Testis (tissue), 2 donors: Measurements from ENCODE around the gene RPTOR.

Experiments used
- CTCF ChIP-seq, 3 experiments: fragments of 450-650 bp in 2 of 3; fragments of 200-600 bp in 1 of 3; sonication (generic) in 1 of 3; IDR thresholded peaks; one replicate each; pipeline ENCODE4 v1.5.1; 2016 to 2019; ENCODE audit warnings: antibody characterized with exemption in 3 of 3, mild to moderate bottlenecking in 2 of 3, moderate library complexity in 1 of 3
- POLR2A ChIP-seq: fragments of 450-650 bp; IDR thresholded peaks from one replicate; pipeline ENCODE4 v1.6.1; 2017; ENCODE audit warnings: antibody characterized with exemption, mild to moderate bottlenecking, moderate library complexity

- no peak for TF ChIP-seq CTCF (IDR thresholded peaks at IDR 0.05)
- TF ChIP-seq POLR2A = no peak
These were observed 305.5 kb downstream of the RPTOR start for GRCh38 chr17:80850109-80850508.
